ENCODE data around the gene TRIM68. TPM values are rescaled to one million over a fixed set of nuclear protein-coding genes. Genes with fewer than 3 reads are reported as not detected.

Gene TRIM68
- total RNA-seq (2014; rRNA removed; shearing (Covaris generic)) (10.4 and 13.2 TPM in 2 replicates), total RNA-seq (2022) (11.9 and 15.8 TPM in 2 replicates), Bru-seq, nascent RNA (percentile 58 among the genes with signal in this experiment), BruChase-seq, experiment 1, labeled RNA remaining after a 6-hour chase (percentile 44 among the genes with signal in this experiment), BruChase-seq, experiment 2, labeled RNA remaining after a 2-hour chase (percentile 71 among the genes with signal in this experiment)
- long read RNA-seq, transcript TRIM68-201 (7 exons, 3,352 nt) = major isoform, 37 of 46 reads
- long read RNA-seq, partial matches to known transcripts = 0 of 46 reads
- long read RNA-seq, other reads (novel, unspliced or antisense) = 9 of 46 reads

- H3K4me3 ChIP-seq (ENCODE audit: low read depth, low read length, poor library complexity, severe bottlenecking) = peak within 1 kb of the TSS; percentile 83
- no peaks in the 10 kb centered on the region for H3K9me2 ChIP-seq (ENCODE audit: insufficient read depth, low read length)
- H3K4me2 ChIP-seq (ENCODE audit: low read length) = peak within 1 kb of the TSS; percentile 76
- peaks cover 8% of the 10 kb centered on the region; the same call in 1 of the 2 replicates for H3K9me3 ChIP-seq (ENCODE audit: low read length)
- intact Hi-C loops (cut with micrococcal nuclease; ENCODE audit: unreplicated experiment) = no loop called here
- ChIA-PET POLR2A (interaction anchor here (0.7 kb wide), 1 partner anchor 15 kb away, joined by 3 read pairs; no protein-coding TSS in a partner anchor), CTCF (ENCODE audit: unreplicated experiment) (no interaction called here)
- peaks cover 22% of the 10 kb centered on the region; the same call in 1 of the 2 replicates for H3K36me3 ChIP-seq (ENCODE audit: insufficient read depth, low read length)
- peak within 1 kb of the TSS; percentile 97 for H2AFZ ChIP-seq (ENCODE audit: low read length)
- no peak for TF ChIP-seq CTCF (conservative IDR thresholded peaks at IDR 0.05; ENCODE audit: low read length)
- no peak for TF ChIP-seq EZH2phosphoT487 (IDR thresholded peaks at IDR 0.05; ENCODE audit: borderline replicate concordance, low read depth, low read length)
- peak; percentile 94 for DNase-seq (ENCODE audit: low spot score)
- peaks cover 21% of the 10 kb centered on the region for H3K4me1 ChIP-seq (ENCODE audit: insufficient read depth, low read length, poor library complexity, severe bottlenecking)
- H3K27ac ChIP-seq (ENCODE audit: low read depth, low read length, poor library complexity, severe bottlenecking) = peak within 1 kb of the TSS; percentile 23
- no peaks in the 10 kb centered on the region for H3K79me2 ChIP-seq (ENCODE audit: insufficient read depth, low read depth, low read length)
- H4K20me1 ChIP-seq (ENCODE audit: insufficient read depth, low read length) = no peaks in the 10 kb centered on the region
- BruUV-seq (replicated peaks) = no TSS peak
Observed at GRCh38 chr11:4607781-4608666, at the start of gene TRIM68. TRIM68 (minus strand) TSS chr11:4608231; CDS start chr11:4605504, 2,727 bp downstream.

GRCh38 chr11:4654635-4655369, 46.8 kb upstream of the TRIM68 start:
- intact Hi-C loops (cut with micrococcal nuclease; ENCODE audit: unreplicated experiment) = no loop called here

More at GRCh38 chr11:4654635-4655369, 46.8 kb upstream of the TRIM68 start:
- Histone ChIP-seq H2AFZ (ENCODE audit: low read length) (no peak overlapping the region), H3K9me3 (ENCODE audit: low read length) (no peaks in the 10 kb centered on the region), H3K27ac (ENCODE audit: low read depth, low read length, poor library complexity, severe bottlenecking) (no peak overlapping the region), H3K36me3 (ENCODE audit: insufficient read depth, low read length) (no peaks in the 10 kb centered on the region), H3K4me2 (ENCODE audit: low read length) (no peak overlapping the region), H3K9me2 (ENCODE audit: insufficient read depth, low read length) (no peaks in the 10 kb centered on the region), H4K20me1 (ENCODE audit: insufficient read depth, low read length) (no peaks in the 10 kb centered on the region), H3K79me2 (ENCODE audit: insufficient read depth, low read depth, low read length) (no peaks in the 10 kb centered on the region), H3K4me3 (ENCODE audit: low read depth, low read length, poor library complexity, severe bottlenecking) (no peak overlapping the region), H3K4me1 (ENCODE audit: insufficient read depth, low read length, poor library complexity, severe bottlenecking) (no peaks in the 10 kb centered on the region)
- DNase-seq (ENCODE audit: low spot score) = no peak
- ChIA-PET CTCF (ENCODE audit: unreplicated experiment) (no interaction called here), POLR2A (no interaction called here)
- TF ChIP-seq CTCF (conservative IDR thresholded peaks at IDR 0.05; ENCODE audit: low read length) (no peak), EZH2phosphoT487 (IDR thresholded peaks at IDR 0.05; ENCODE audit: borderline replicate concordance, low read depth, low read length) (no peak)
- BruUV-seq (replicated peaks) = no TSS peak

Data from OCI-LY7 (cell line).